GM18520 (cell line): Measurements from ENCODE around the gene CH25H.
A peak's percentile ranks its signal among the peaks of the same experiment; 100 is the strongest.
"Not testable (repeated sequence)": the region's sequence is repeated elsewhere in the genome, so short reads cannot be mapped to it uniquely, and the experiment has no call there.

Experiments
- ATAC-seq: cut with Tn5 transposase; IDR thresholded peaks from one replicate; pipeline ENCODE4 v1.9.1; 2021; ENCODE audit not compliant: unreplicated experiment

CH25H gene

DNA sequence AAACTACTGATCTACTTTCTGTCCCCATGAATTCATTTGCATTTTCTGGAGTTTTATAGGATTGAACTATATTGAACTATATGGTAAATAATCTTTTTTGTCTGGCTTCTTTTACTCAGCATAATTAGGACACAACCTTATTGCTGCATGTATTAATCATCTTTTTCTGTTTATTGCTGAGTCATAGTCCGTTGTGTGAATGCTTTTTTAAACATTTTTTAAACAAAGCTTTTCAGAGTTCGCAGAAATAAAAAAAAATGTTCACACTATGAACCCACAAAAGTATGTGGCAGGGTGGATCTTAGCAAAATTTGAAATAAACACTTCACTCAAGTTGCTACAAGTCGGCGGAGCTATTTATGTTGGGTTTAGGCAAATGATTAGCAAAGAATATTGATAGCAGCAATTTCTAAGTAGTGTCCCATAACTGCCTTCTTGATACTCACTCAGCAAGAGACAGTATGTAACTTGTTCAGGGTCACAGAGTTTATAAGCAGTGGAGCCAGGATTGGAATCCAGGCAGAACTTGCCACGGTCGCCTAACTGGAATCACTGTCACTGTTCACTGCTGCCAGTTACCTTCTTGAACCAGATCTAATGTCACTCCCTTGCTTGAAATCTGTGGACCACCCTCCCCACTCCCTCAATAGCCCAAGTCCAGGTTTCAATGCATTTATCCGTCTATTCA, 5.6 kb downstream of the CH25H start:
- ATAC-seq, result no peak

GRCh38 chr10:89197473-89197872, 9.6 kb downstream of the CH25H start:
- ATAC-seq, result no peak

- ATAC-seq, result not testable (repeated sequence)
These were observed 15.8 kb downstream of the CH25H start for GRCh38 chr10:89191301-89191700.

DNA sequence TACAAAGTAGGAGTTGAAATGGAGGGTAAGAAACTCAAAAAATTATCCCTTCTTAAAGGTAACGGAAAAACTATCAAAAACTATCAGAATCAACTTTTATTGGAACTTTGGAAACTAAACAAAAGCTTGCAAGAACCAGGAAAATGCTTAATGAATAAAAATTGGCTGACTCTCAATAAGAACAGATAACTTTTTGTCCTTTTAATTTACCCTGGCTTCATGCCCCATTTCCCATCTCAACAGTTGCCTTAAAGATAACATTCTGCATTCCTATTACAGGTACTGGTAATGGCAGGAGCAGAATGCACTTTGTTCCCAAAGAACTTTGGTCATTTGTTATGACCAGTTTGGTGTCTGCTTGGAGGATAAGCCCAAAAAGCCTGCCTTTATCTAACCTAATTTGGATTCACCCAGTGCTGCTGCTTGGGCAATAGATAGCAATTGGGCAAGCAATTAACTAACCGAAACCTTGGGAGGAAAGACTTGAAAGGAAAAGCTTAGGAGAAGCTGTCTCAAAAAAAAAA, 17.8 kb downstream of the CH25H start:
- ATAC-seq, result no peak

GRCh38 chr10:89185658-89186057, 21.5 kb downstream of the CH25H start:
- ATAC-seq, result no peak

GRCh38 chr10:89184638-89185037, 22.5 kb downstream of the CH25H start:
- no peak for ATAC-seq

GRCh38 chr10:89183571-89183970, 23.5 kb downstream of the CH25H start:
- ATAC-seq, result no peak

- ATAC-seq, result no peak
These were observed 24.2 kb downstream of the CH25H start for GRCh38 chr10:89182894-89183293.

- no peak for ATAC-seq
These were observed 31.3 kb downstream of the CH25H start for GRCh38 chr10:89175816-89176215.

GRCh38 chr10:89173075-89173474, 34.0 kb downstream of the CH25H start:
- no peak for ATAC-seq

DNA sequence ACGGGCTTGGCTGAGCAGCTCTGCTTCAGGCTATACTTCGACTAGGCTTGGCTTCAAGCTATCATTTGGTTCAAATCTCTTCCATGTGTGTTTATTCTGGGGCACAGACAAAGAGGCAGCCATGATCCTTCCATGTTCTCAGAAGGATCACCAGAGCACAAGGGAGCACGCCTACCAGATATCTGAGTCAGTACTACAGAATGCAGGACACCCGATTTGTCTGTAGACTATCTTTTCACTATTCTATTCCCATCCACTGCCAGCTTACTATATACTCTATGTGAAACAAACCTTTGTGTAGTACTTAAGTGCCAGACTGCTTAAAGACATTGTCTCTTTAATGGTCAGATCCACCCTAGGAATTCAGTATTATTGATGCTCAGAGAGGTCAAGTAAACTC, 35.1 kb downstream of the CH25H start:
- ATAC-seq, result no peak

DNA sequence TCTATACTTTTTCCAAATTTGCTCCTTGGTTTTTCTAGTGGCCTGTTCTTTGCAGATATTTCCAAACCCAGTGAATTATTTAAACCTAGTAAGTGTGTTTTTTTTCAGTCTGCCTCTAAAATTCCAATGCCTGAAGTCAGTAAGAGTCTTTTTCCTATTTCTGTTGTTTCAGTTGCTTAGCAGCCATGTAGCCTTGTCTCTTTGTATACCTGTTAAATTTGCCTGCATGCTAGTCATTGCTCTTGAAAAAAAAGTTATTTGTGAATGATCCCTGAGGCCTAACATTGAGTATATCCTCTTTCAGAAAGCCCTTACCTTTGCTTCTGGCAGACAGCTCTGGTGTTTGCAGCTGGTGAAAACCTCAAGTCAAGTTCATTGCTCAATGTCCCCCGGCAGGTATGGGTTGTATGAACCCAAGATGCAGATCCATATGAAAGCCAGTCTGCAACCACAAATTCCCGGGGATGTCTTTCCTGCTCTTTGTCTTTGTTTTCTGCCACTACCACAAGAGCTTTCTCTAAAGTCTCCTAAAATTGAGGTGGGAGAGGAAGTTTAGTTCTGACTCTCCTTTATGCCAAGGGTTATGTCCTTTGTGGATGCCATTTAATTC, 35.7 kb downstream of the CH25H start:
- no peak for ATAC-seq

DNA sequence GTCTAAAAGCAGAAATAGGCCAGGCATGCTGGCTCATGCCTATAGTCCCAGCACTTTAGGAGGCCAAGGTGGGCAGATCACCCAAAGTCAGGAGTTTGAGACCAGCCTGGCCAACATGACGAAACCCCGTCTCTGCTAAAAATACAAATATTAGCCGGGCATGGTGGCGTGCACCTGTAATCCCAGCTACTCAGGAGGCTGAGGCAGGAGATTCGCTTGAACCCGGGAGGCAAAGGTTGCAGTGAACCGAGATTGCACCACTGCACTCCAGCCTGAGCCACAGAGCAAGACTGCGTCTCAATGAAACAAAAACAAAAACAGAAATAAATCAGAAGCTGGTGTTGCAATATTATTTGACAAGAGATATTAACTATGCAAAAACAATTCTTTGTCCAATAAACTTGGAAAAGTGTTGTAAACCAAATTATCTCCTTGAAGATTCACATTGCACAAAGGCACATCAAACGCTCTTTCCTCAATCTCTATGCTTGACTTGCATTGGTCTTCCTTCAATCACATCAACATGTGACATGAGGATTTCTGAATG, 38.7 kb downstream of the CH25H start:
- ATAC-seq, result not testable (repeated sequence)

DNA sequence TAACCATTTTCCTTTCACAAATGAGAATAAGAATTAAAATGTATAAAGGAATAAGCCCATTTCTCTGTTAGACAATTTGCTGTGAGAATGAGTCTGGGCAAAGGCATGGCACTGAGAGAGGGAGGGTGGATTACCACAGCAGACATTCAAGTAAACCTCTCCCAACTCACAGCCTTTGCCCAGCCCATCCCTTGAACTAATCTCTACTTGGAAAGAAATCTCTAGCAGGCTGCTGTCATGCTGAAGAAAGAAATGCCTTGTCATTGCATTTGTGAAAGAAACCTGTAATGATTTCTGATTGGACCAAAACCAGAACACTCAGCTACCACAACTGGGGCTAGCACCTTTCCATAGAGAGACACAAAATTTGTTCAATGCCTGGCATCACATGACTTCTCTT, 39.2 kb downstream of the CH25H start:
- no peak for ATAC-seq

DNA sequence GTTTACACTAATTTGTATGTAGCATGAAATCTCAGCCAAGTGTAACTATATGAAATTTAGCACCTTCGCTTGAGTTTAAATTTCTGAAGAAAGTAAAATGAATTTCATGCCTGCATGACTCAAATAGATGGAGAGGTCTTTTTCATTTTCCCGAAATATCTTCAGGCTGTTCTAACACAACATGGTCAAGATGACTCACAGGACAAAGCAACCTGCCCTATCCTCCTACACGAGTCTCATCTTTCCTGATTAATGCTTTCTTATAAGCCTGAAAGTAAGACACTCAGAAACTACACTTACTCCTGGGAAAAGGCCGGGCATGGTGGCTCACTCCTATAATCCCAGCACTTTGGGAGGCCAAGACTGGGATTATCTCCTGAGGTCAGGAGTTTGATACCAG, 41.2 kb downstream of the CH25H start:
- no peak for ATAC-seq

- ATAC-seq, result no peak
These were observed 42.2 kb downstream of the CH25H start for GRCh38 chr10:89164920-89165319.

DNA sequence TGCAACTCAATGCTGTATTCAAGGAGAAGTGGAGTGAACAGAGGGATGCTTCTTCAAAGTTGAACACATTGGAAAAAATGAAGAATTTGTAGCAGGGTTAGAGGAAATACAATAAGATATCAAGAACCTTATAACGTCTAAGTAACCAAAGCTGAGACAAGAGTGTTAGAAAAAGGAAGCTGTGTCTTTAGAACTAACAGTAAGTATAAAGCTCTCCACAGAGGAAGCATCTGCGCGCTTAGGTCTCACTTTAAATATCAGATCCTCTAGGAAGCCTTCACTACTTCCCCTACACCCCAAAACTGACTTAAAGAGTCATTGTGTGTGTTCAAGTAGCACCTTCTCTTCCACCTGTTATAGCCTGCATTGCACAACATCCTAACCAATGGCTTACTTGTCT, 43.0 kb downstream of the CH25H start:
- peak; percentile 3 for ATAC-seq

GRCh38 chr10:89163265-89163995, 43.7 kb downstream of the CH25H start:
- peak; percentile 94 for ATAC-seq

GRCh38 chr10:89162596-89162995, 44.5 kb downstream of the CH25H start:
- ATAC-seq, result no peak

DNA sequence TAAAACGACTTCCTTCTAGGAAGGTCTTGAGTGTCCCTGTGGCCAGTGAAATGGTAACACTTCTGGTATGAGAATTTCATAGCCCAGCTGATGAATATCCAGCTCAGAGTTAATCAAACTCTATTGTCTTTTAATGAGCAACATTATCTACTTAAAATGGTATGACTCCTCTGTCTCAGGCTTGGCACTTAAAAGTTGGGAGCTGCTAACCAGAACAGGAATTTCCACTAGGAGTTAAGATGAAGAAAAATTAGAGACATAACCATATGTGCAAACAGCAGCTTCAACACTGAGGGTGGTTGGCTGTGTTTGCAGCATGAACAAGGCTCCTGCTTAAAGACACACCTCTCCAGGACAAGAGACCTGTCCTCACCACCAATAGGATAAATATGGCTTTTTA, 46.8 kb downstream of the CH25H start:
- no peak for ATAC-seq

- no peak for ATAC-seq
These were observed 47.4 kb downstream of the CH25H start for GRCh38 chr10:89159761-89160160.

GRCh38 chr10:89159316-89159715, 47.8 kb downstream of the CH25H start:
- ATAC-seq, result no peak
